NCI-H2196 (cell line): ENCODE data around the gene TMEM141.

Experiments used
- DNase-seq: peaks from one replicate; lab custom pipeline; 2025; ENCODE audit not compliant: unreplicated experiment; lab: John Stamatoyannopoulos, UW

The TMEM141 gene

DNA sequence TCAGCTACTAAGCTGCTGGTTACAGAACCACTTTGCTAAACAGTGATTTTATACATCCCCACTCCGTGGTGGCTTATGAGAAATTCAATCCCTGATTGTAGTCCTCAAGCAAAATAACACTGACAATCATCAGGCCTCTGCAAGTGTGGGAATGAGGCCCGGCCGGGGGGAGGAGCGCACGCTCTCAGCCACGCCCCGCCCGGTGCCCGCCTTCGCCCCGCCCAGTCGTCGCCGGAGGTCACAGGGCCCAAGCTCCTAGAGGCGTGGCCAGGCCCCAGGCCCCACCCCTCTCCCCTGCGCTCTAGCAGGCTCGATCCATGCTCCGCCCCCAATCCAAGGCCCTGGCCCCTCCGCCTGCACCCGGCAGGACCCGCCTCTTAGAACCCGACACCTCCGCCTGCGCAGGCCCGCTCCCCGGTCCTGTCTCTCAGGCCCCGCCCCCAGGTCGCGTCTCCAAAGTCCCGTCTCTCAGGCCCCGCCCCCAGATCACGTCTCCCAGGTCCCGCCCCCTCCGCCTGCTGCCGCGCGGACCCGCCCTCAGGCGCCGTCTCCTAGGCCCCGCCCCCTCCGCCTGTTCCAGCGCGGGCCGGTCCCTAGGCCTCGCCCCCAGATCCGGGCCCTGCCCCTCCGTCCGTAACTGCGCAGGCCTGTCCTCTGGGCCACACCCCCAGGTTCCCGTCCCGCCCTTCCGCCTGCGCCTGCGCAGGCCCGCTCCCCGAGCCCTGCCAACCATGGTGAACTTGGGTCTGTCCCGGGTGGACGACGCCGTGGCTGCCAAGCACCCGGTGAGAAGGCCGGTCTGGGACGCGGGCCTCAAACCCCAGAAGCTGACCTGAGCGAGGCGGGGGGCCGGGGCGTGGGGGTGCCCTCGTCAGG is at the start of gene TMEM141:
Gene TMEM141, plus strand, starts transcription at position 705 of the 876 bp plus-strand sequence. Its CDS starts 27 bp downstream, at position 732.
- peak; percentile 99 for DNase-seq

DNA sequence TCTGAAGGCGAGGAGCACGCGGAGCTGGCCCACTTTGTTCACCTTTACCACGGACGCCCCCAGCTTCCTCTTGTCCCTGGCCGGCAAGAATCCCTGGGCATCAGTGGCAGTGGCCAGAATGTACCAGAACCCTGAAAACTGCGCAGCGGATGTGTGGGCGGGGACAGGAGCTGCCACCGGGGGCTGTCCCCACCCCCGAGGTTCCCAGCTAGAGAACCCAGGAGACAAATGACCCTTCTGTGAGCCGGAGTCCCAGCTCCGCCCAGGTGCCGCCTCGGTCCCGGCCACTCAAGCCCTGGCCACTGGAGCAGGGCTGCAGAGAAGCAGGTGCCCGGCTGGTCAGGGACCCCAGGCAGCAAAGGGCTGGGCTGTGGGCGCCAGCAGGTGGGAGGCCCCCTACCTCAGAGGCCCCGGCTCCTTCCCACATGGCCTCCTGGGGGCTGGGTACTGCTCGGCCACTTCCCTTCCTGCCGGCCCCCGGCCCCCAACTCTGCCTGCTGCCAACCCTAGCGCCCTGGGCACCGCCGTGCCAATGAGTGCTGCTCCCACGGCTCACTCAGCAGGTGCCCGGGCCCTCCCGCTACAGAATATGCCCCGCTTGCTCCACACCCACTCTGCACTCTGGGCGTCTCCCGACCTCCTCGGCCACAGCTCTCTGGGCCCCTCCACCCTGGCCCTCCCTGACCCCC is 49.1 kb upstream of the TMEM141 start:
- no peak for DNase-seq

DNA sequence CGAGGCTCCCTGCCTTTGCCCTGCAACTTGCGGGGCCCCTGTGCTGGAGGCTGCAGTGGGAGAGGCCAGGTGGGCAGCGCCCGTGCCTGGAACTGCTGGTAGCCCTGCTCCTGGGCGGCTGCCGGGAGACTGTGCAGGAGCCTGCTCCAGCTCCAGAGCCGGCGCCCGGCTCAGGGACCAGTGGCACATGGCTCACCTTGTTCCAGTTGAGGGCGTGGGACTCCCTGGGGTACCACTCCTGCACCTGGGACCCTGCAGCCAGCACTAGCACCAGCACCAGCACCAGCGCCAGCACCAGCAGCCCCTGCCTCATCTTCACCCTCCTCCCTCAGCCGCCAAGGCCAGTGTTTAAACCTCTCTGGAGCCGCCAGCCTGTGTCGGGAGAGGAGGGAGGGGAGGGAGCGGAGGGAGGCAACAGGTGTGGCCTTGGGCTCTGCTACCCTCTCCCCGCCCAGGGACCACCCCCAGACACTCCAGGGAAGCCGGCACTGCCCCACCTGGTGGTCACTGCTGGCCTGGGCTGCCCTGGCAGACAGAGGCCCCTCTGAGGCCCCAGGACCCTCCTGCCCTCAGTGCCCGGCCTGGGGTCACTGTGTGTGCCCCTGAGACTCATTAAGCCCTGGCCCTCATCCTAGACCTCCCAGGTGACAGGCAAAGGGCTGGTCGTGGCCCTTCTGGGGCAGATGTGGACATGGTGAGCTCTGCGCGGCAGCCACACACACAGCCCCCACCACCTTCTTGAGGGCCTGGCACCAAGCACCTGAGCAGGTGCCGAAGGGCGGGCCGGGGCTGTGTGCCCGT is 48.4 kb upstream of the TMEM141 start, which contains the start of gene LCN10:
Gene LCN10, minus strand, starts transcription at position 350 of the 801 bp plus-strand sequence. Its CDS starts 37 bp downstream, at position 313.
- no peak for DNase-seq

DNA sequence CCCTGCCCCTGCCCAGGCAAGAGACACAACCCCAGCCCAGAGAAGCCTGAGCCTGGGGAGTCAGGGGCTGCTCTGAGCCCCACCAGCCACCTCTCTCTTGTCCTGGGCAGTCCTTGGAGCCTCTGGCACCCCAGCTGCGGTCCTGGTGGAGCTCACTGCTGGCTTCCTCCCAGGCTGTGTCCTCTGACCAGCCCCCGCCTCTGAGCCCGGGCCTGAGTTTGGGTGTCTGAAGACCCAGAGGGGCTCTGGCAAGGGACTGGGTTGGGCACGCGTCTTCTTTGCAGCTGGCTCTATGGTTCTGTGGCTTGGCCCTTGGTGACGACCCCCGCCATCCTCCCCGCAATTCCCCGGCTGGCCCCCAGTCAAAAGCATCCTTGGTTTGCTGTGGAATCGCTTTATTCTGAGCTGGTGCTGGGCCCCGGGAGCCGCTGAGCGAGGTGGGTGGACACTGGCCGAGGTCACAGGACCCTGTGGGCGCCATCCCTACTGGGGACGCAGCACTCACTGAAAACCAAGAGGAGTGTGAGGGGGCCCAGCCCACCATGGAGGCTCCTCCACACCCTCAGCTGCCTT is 47.4 kb upstream of the TMEM141 start:
- DNase-seq: no peak

DNA sequence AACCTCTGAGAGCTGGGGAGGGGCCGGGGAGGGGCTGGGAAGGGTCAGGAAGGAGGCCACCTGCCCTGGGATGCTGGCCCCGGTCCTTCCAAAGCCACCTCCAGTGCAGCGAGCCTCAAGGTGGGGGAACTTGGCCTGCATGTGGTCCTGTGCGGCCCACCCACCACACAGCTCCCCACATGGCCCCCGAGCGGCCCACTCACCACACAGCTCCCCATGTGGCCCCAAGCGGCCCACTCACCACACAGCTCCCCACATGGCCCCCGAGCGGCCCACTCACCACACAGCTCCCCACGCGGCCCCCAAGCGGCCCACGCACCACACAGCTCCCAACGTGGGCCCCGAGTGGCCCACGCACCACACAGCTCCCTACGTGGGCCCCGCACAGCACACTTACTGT is 46.4 kb upstream of the TMEM141 start:
- DNase-seq: no peak

DNA sequence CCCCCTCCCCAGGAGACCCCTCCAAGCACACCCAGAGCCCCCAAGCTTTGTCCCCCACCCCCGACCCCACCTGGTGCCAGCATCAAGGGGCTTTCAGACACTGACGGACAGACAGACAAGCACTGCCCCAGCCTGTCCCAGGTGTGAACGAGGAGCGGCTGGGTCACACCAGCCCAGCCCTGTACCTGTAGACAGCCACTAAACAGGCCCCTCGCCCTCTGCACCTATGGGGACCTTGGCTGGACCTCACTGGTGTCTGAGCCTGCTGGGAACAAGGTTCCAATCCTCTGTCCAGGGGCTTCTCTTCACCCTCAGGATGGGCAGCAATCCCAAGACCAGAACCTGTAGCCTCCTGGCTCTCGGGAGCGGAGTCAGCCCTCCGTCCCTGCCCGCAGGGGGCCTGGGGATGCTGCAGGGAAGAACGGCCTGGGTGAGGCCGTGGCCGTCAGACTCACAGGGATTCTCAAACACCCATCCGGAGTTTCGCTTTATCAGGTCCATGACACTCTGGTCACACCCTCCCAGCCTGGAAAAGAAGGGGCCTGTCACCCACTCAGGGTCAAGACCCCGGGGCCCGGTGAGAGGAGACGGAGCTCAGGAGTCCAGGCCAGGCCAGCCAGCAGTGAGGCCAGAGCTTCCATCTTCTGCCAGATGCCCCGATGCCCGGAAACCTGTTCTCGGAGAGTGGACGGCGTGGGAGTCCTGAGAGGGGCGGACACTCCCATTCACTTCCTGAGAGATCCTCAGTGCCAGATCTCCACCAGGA is 45.6 kb upstream of the TMEM141 start:
- no peak for DNase-seq

DNA sequence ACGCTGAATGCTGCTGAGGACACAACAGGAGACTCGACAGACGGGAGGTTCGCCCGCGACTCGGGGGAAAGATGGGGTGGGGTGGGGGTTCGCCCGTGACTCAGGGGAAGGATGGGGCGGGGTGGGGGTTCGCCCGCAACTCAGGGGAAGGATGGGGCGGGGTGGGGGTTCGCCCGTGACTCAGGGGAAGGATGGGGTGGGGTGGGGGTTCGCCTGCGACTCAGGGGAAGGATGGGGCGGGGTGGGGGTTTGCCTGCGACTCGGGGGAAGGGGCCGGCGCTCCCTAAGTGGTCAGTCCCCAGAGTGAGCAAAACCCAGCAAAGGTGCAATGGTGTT is 45.0 kb upstream of the TMEM141 start:
- no peak for DNase-seq

DNA sequence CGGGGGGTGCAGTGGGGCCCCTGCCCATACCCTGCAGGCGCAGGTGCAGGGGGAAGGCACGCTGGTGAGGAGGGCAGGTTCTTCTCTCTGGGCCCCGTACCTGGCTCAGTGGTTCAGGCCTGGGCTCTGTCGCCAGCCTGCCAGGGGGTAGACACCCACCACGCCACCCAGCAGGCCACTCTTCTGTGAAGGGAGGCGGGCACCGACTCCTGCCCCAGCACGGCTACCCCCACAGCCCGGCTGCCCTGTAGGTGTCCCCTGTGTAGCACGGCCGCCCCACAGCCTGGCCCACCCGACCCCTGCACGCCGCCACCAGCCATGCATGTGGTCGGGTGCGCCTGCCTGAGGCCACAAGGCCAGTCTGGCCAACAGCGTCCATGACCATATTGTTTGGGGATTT is 44.5 kb upstream of the TMEM141 start:
- no peak for DNase-seq

DNA sequence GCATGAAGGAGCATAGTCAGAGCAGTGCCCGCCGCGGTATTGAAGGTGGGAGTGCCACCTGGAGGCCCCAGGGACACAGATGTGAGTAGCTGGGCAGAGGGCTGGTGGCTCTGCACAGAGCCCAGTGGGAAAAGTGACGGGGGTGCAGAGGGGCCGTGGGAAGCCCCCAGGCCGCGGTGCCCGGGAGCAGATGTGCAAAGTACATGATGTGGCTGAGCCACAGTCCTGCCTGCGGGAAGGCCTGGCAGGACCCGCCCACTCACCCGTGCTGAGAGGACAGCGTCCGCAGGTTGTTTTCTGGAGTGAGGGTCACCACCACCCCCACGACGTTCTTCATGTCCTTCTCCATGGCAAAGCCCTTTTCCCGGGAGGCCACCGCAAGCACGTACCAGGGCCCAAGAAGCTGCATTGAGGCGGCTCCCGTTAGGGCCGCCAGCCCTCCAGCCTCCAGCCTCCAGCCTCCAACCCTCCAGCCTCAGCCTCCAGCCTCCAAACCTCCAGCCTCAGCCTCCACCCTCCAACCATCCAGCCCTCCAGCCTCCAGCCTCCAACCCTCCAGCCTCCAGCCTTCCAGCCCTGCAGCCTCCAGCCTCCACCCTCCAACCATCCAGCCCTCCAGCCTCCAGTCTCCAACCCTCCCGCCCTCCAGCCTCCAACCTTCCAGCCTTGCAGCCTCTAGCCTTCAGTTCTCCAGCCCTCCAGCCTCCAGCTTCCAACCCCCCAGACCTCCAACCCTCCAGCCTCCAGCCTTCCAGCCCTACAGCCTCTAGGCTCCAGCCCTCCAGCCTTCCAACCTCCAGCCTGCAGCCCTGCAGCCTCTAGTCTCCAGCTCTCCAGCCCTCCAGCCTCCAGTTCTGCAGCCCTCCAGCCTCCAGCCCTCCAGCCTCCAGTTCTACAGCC is 43.7 kb upstream of the TMEM141 start:
- no peak for DNase-seq

DNA sequence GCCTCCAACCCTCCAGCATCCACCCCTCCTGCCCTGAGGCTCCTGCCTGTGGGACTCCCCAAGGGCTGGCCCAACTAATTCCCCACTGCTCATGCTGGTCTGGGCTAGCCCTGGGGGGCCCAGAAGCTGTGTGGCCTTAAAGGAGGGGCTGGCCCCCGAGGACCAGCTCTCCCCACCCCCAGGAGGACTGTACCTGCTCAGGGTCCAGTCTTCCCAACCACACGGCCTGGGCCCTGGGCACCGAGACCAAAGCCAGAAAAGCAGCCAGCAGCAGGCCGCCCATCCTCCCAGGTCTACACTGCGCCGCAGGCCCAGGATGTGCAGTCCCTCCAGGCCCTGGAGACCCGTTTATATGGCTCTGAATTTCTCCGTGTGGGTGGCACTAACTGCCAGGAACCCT is 42.9 kb upstream of the TMEM141 start, which contains the start of gene LCN6:
Gene LCN6, minus strand, starts transcription at position 325 of the 400 bp plus-strand sequence. Its CDS starts 42 bp downstream, at position 283.
- no peak for DNase-seq

DNA sequence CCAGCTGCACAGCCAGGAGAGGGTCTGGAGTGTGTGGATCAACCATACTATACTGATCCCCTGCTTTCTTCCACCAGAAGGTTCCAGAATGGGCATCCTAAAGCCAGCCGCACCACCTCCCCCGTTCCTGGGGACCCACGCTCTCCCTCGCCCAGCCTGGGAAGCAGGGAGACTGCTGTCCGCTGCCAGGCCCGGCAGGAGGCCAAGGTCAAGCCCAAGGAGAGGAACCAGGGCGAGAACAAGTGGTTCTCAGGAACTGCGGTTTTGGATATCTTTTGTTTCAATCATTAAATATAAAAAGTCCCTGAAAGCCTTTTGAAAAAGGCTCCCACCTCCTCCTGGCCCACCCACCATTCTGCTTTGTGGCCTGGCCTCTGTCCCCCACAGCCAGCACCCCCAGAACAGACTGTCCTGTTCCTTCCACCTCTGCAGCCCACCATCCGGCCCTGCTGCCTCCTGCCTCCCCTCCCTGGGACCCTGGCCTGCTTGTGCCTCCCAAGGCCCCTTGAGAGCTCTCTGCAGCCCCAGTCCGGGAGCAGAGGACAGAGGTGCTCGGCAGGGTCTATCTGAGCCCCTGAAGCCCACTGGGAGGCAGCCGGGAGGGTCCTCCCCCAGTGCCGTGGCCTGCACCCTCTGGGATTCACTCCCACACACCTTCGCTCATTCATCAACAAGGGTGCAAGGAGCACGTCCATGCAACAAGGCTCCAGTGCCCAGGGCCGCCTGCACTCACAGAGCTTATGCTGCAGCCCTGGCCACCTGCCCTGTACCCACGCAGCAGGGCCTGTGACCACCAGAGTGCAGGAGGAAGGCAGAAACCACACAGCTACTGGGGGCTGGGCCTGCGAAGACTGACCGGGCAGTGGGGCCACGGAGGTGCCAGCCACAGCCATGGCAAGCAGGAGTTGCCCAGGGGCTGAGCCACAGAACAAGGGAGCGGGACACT is 42.2 kb upstream of the TMEM141 start:
- no peak for DNase-seq

DNA sequence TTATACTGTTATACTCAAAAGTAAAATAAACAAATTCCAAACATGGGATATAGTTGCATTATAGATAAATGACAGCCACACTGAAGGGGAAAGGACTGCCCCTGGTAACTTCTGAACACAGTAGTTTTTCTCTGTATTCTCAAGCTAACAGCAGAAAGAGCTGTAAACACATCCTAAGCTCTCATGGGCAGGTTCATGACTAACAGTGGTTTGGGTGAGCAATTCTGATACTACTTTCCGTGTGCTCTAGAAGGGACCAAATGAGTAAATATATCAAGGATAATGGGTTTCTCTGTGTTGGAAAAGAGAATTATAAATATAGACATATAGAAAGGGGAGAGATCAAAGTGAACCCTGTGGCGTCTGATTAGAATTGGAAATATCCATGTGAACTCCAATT is 40.6 kb upstream of the TMEM141 start:
- no peak for DNase-seq

DNA sequence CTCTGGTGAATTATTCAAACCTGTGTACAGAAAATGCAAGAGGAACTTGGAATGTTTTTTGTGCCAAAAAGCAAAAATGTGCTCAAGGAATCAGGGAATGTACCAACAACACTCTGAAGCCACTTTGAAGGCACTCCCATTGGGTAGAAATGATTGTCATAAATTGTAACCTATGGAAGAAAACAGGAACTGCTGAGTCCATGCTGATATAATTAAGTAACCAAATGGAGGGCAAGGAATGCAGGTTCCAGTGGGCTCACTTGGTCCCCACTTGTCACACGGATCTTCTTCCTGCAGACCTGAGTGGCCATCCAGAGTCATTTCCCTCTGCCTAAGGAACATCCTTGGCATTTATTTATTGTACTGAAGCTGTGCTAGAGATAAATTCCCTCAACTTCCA is 39.9 kb upstream of the TMEM141 start:
- DNase-seq: no peak

DNA sequence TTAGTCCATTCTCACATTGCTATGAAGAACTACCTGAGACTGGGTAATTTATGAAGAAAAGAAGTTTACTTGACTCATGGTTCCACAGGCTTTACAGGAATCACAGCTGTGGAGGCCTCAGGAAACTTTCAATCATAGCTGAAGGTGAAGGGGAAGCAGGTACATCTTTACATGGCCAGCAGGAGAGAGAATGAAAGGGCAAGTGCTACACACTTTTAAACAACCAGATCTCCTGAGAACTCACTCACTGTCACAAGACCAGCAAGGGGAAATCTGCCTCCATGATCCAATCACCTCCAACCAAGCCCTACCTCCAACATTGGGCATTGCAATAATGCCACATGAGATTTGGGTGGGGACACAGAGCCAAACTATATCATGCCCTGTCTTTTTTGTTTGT is 39.3 kb upstream of the TMEM141 start:
- no peak for DNase-seq

DNA sequence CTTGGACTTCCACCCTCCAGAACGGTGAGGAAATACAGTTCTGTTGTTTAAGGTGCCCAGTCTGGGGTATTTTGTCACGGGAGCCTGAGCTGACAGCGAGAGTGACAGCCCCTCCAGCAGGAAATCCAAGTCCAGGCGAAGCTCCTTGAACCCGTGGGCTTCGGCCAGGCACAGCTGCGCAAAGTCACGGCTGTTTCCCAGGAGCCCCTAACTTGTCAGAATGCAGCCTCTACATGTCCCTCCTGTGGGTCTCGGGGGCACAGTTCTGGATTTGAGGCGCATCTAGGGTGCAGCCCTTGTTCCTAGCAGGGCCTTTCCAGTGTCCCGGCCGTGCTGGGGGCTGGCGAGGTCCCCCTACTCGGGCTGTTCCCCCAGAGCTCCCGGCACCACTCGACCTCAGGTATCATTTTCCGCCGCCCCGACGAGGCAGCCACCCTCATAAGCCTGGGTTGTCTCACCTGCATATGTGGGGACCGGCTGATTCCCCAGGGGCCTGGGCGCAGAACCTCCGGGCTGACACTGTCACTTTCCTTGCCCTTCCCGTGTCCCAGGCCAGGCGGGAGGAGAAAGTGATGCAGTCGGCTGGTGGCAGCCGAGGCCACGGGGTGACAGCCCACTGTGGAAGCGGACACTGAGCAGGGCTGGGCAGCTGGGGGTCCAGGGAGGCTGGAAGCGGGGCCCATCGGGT is 37.6 kb upstream of the TMEM141 start:
- no peak for DNase-seq

DNA sequence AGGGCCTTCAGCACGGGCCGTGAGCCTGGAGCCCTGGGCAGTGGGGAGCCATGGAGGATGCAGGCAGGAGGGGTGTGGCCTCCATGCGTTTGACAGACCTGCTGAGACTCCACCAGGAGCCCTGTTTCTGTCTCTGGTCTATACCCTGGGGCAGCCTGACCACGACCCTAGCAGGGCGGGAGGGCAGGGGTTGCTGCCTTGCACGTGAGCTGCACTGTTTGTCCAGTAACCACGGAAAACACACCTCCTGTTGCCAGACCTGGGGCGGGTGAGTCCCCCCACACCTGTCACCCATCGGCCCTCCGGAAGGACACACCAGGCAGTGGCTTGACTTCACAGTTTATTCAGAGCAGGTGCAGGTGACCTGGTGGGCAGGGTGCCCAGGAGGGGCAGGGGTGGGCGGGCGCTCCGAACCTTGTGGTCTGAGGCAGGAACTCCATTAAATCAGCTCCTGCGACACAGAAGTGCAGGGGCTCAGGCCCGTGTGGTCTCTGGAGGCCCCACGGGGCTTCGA is 37.0 kb upstream of the TMEM141 start:
- DNase-seq: peak; percentile 80

DNA sequence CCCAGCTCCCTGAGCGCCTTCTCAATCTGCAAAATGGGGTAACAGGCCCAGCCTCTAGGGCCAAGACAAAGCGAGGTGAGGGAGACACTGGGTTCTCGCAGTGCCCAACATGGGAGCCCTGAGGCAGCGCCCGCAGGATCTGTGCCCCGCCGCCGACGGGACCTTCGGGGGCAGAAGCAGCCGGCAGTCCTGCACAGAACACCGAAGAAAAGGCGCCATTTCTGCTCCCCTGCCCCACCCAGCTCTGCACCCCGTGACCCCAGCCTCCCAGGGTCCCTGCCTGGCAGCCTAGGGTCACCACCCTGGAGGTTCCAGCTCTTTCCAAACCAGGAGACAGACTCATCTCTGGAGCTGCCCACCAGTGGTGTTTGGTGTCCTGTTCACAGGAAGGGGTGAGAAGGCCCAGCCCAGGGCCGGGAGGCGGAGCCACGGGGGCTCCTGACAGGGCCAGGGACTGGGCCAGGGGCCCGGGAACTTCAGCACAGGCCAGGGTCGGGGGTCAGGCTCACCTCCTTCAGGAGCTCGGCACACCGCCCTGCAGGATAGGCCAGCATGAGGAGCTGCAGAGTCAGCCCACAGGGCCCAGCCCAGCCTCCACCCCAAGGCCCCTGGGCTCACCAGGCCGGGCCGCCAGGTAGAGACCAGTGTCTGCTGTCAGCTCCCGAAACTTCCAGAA is 36.4 kb upstream of the TMEM141 start:
- DNase-seq: peak; percentile 13
